H9 (cell line): ENCODE measurements around the gene NET1. TPM values are rescaled to one million over a fixed set of nuclear protein-coding genes. Genes with fewer than 3 reads are reported as not detected.

ENCODE experiments used
- DNase-seq: peaks from one replicate; pipeline ENCODE4 v3.0.0-alpha.2; 2017
- H2AFZ ChIP-seq: one replicate; pipeline ENCODE4 v1.6.1; 2013; ENCODE audit warnings: mild to moderate bottlenecking, low read length, control low read depth, moderate library complexity
- H2AK5ac ChIP-seq: 2 replicates; pipeline ENCODE4 v1.6.1; 2013; ENCODE audit warnings: low read length, control low read depth, mixed read lengths; ENCODE audit not compliant: insufficient read length
- H2BK120ac ChIP-seq: one replicate; pipeline ENCODE4 v1.6.1; 2013; ENCODE audit warnings: low read depth, mild to moderate bottlenecking, low read length, control low read depth, inconsistent platforms; ENCODE audit not compliant: poor library complexity, severe bottlenecking
- H2BK12ac ChIP-seq: 2 replicates; pipeline ENCODE4 v1.6.1; 2013; ENCODE audit warnings: low read length, control low read depth, mixed read lengths, low read depth; ENCODE audit not compliant: insufficient read length
- H2BK15ac ChIP-seq: 2 replicates; pipeline ENCODE4 v1.6.1; 2013; ENCODE audit warnings: low read depth, low read length, control low read depth
- H2BK20ac ChIP-seq: one replicate; pipeline ENCODE4 v1.6.1; 2013; ENCODE audit warnings: low read depth, mild to moderate bottlenecking, low read length, control low read depth, inconsistent platforms; ENCODE audit not compliant: poor library complexity, severe bottlenecking
- H2BK5ac ChIP-seq: 2 replicates; pipeline ENCODE4 v1.6.1; 2013; ENCODE audit warnings: low read length, control low read depth, mixed read lengths; ENCODE audit not compliant: insufficient read length
- H3K14ac ChIP-seq: 2 replicates; pipeline ENCODE4 v1.6.1; 2013; ENCODE audit warnings: low read length, control low read depth; ENCODE audit not compliant: insufficient read depth
- H3K18ac ChIP-seq: 2 replicates; pipeline ENCODE4 v1.6.1; 2013; ENCODE audit warnings: low read depth, mild to moderate bottlenecking, mixed read lengths, low read length, control low read depth; ENCODE audit not compliant: insufficient read length
- H3K23ac ChIP-seq: 2 replicates; pipeline ENCODE4 v1.6.1; 2013; ENCODE audit warnings: low read length, control low read depth, mixed read lengths, low read depth; ENCODE audit not compliant: insufficient read length
- H3K23me2 ChIP-seq: 2 replicates; pipeline ENCODE4 v1.6.1; 2013; ENCODE audit warnings: low read depth, mild to moderate bottlenecking, mixed read lengths, low read length, control low read depth; ENCODE audit not compliant: insufficient read length, poor library complexity, severe bottlenecking
- H3K27ac ChIP-seq: 2 replicates; pipeline ENCODE4 v1.5.1; 2013; ENCODE audit warnings: low read length, control low read depth, mixed read lengths, low read depth; ENCODE audit not compliant: insufficient read length
- H3K27me3 ChIP-seq: 2 replicates; pipeline ENCODE4 v1.6.1; 2013; ENCODE audit warnings: low read length, control low read depth, inconsistent platforms; ENCODE audit not compliant: insufficient read depth
- H3K4ac ChIP-seq: 2 replicates; pipeline ENCODE4 v1.6.1; 2013; ENCODE audit warnings: low read depth, mild to moderate bottlenecking, control low read depth, inconsistent platforms, low read length, moderate library complexity
- H3K4me1 ChIP-seq: 2 replicates; pipeline ENCODE4 v1.6.1; 2013; ENCODE audit warnings: low read length, control low read depth, inconsistent platforms; ENCODE audit not compliant: insufficient read depth
- H3K4me2 ChIP-seq: 2 replicates; pipeline ENCODE4 v1.6.1; 2013; ENCODE audit warnings: low read length, control low read depth, mixed read lengths; ENCODE audit not compliant: insufficient read length, insufficient read depth
- H3K56ac ChIP-seq: 2 replicates; pipeline ENCODE4 v1.6.1; 2013; ENCODE audit warnings: low read depth, mild to moderate bottlenecking, mixed read lengths, low read length, control low read depth; ENCODE audit not compliant: insufficient read length
- H3K79me1 ChIP-seq: 2 replicates; pipeline ENCODE4 v1.6.1; 2013; ENCODE audit warnings: low read depth, mild to moderate bottlenecking, moderate library complexity, low read length, control low read depth, inconsistent platforms; ENCODE audit not compliant: insufficient read depth, poor library complexity, severe bottlenecking
- H3K79me2 ChIP-seq: 2 replicates; pipeline ENCODE4 v1.6.1; 2013; ENCODE audit warnings: low read length, control low read depth, inconsistent platforms; ENCODE audit not compliant: insufficient read depth
- H3K9ac ChIP-seq: 2 replicates; pipeline ENCODE4 v1.6.1; 2013; ENCODE audit warnings: low read length, control low read depth, mixed read lengths; ENCODE audit not compliant: insufficient read length; ENCODE audit errors: extremely low read depth
- H3K9me3 ChIP-seq: one replicate; pipeline ENCODE4 v1.6.1; 2013; ENCODE audit warnings: low read depth, low read length, inconsistent platforms; ENCODE audit not compliant: control insufficient read depth
- H3T11ph ChIP-seq: one replicate; pipeline ENCODE4 v1.6.1; 2013; ENCODE audit warnings: mild to moderate bottlenecking, low read length, control low read depth, inconsistent platforms
- H4K20me1 ChIP-seq: one replicate; pipeline ENCODE4 v1.6.1; 2013; ENCODE audit not compliant: control insufficient read depth, insufficient read length, insufficient read depth
- H4K5ac ChIP-seq: 2 replicates; pipeline ENCODE4 v1.6.1; 2013; ENCODE audit warnings: low read depth, mild to moderate bottlenecking, mixed read lengths, low read length, control low read depth; ENCODE audit not compliant: insufficient read length
- H4K8ac ChIP-seq: replicated peaks from 2 replicates; pipeline ENCODE4 v1.6.1; 2013; ENCODE audit warnings: low read length, control low read depth, mixed read lengths, low read depth; ENCODE audit not compliant: insufficient read length
- H4K91ac ChIP-seq: 2 replicates; pipeline ENCODE4 v1.6.1; 2013; ENCODE audit warnings: low read depth, mild to moderate bottlenecking, moderate library complexity, mixed read lengths, low read length, control low read depth; ENCODE audit not compliant: insufficient read length
- H3K27ac Mint-ChIP-seq, 3 experiments: 2 replicates in 2 of 3; 3 replicates in 1 of 3; pipeline ENCODE4 v1.8.0; 2020 to 2021; ENCODE audit warnings: mixed read lengths in 3 of 3, mild to moderate bottlenecking in 1 of 3, moderate library complexity in 1 of 3
- H3K27me3 Mint-ChIP-seq: 2 replicates; pipeline ENCODE4 v1.8.0; 2021; ENCODE audit warnings: low read depth, mild to moderate bottlenecking, moderate library complexity, mixed read lengths
- H3K36me3 Mint-ChIP-seq, 3 experiments: 2 replicates in 2 of 3; 3 replicates in 1 of 3; pipeline ENCODE4 v1.8.0; 2020 to 2021; ENCODE audit warnings: low read depth in 3 of 3, mixed read lengths in 3 of 3; ENCODE audit not compliant: insufficient read depth in 1 of 3
- H3K4me1 Mint-ChIP-seq, 2 experiments: 2 replicates each; pipeline ENCODE4 v1.8.0; 2020; ENCODE audit warnings: mixed read lengths in 2 of 2
- H3K4me3 Mint-ChIP-seq, 2 experiments: 2 replicates in 1 of 2; 3 replicates in 1 of 2; pipeline ENCODE4 v1.8.0; 2020 to 2021; ENCODE audit warnings: mild to moderate bottlenecking in 2 of 2, mixed read lengths in 2 of 2, moderate library complexity in 1 of 2
- H3K9me3 Mint-ChIP-seq, 2 experiments: 2 replicates in 1 of 2; 3 replicates in 1 of 2; pipeline ENCODE4 v1.8.0; 2020; ENCODE audit warnings: mild to moderate bottlenecking in 2 of 2, mixed read lengths in 2 of 2, moderate library complexity in 1 of 2
- WGBS: extraction: QIAGEN DNeasy Blood & Tissue Kit; methylation state at CpG from one replicate; pipeline ENCODE4 v1.1.7; 2013; ENCODE audit warnings: missing lambda C conversion rate, low lambda C conversion rate, mixed read lengths; ENCODE audit not compliant: insufficient read length; ENCODE audit errors: extremely low coverage; 5-methylcytosine and 5-hydroxymethylcytosine counted together
- total RNA-seq: library from RNA; stranded (reverse); gene quantifications from 2 replicates; pipeline ENCODE4 v1.2.1, GENCODE V29; 2021
- TF ChIP-seq, protein P1 (sequence below): fragments of 200-600 bp; sonication (generic); conservative IDR thresholded peaks from 3 replicates; pipeline ENCODE4 v1.8.0; 2021; ENCODE audit warnings: antibody characterized with exemption, mild to moderate bottlenecking

NET1 gene
- total RNA-seq, 1 experiment from 2014 or later = 50.6 TPM

DNA sequence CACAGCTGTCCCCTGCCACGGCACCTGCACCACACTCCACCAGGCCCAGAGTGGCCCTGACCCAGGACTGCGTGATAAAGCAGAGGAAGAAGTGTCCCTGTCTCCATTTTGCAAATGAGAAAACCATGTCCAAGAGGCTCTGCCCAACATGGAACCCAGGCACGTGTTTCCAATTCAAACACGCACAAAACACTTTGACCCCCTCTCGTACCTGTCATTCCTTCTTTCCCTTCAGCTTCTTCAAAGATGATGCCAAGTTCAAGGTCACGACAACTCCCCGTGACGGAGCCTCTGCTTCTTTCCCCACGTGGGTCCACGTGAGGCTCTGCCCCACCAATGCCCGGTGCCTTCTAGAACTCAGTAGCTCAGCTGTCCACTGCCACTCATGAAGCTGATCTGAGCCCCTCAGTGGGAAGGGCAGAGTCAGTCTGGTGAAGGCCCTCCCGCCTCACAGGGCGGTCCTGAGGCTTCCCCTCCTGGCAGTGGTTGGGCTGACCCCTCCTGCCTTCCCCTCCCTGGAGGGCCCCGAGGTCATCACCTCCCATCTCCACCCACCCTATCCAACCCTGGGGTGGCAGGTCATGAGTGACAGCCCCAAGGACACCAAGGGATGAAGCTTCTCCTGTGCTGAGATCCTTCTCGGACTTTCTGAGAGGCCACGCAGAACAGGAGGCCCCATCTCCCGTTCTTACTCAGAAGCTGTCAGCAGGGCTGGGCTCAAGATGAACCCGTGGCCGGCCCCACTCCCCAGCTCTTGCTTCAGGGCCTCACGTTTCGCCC is 68.0 kb downstream of the NET1 start:
- H3K4ac ChIP-seq = no peak overlapping the region
- H3K14ac ChIP-seq = no peak overlapping the region; the same call in 1 of the 2 replicates
- H2BK20ac ChIP-seq = no peak overlapping the region
- no peak overlapping the region for H3K56ac ChIP-seq
- no peaks in the 10 kb centered on the region for H3K79me1 ChIP-seq
- no peaks in the 10 kb centered on the region for H3K9me3 ChIP-seq
- TF ChIP-seq, protein P1, sequence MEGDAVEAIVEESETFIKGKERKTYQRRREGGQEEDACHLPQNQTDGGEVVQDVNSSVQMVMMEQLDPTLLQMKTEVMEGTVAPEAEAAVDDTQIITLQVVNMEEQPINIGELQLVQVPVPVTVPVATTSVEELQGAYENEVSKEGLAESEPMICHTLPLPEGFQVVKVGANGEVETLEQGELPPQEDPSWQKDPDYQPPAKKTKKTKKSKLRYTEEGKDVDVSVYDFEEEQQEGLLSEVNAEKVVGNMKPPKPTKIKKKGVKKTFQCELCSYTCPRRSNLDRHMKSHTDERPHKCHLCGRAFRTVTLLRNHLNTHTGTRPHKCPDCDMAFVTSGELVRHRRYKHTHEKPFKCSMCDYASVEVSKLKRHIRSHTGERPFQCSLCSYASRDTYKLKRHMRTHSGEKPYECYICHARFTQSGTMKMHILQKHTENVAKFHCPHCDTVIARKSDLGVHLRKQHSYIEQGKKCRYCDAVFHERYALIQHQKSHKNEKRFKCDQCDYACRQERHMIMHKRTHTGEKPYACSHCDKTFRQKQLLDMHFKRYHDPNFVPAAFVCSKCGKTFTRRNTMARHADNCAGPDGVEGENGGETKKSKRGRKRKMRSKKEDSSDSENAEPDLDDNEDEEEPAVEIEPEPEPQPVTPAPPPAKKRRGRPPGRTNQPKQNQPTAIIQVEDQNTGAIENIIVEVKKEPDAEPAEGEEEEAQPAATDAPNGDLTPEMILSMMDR = no peak
- Mint-ChIP-seq H3K4me1 (peaks cover 6 to 13% of the 10 kb centered on the region in 2 experiments), H3K27me3 (peaks cover 3% of the 10 kb centered on the region), H3K9me3 (peaks cover 0 to 3% of the 10 kb centered on the region in 2 experiments; a peak in 2 of 5 replicates), H3K36me3 (no peaks in the 10 kb centered on the region), H3K4me3 (no peak overlapping the region), H3K27ac (peak overlapping the region in 1 of 3 experiments; percentile 87; a peak in 2 of 7 replicates)
- H4K20me1 ChIP-seq = no peaks in the 10 kb centered on the region
- no peak overlapping the region for H3K4me2 ChIP-seq
- no CpG with 5 or more reads among the region's 21 CpGs for WGBS
- no peak overlapping the region for H3T11ph ChIP-seq
- H4K8ac ChIP-seq = no peak overlapping the region
- no peak overlapping the region for H3K18ac ChIP-seq
- H2BK12ac ChIP-seq = no peak overlapping the region
- no peak overlapping the region for H2AFZ ChIP-seq
- H3K9ac ChIP-seq = no peak overlapping the region
- H4K91ac ChIP-seq = no peak overlapping the region
- no peak overlapping the region for H2BK120ac ChIP-seq
- H3K27ac ChIP-seq = no peak overlapping the region
- H3K4me1 ChIP-seq = peaks cover 10% of the 10 kb centered on the region; the same call in 1 of the 2 replicates
- H2BK5ac ChIP-seq = no peak overlapping the region
- H2BK15ac ChIP-seq = no peak overlapping the region
- DNase-seq = no peak
- H3K23me2 ChIP-seq = no peaks in the 10 kb centered on the region
- H3K23ac ChIP-seq = no peak overlapping the region
- H2AK5ac ChIP-seq = no peak overlapping the region
- H3K79me2 ChIP-seq = no peaks in the 10 kb centered on the region
- no peaks in the 10 kb centered on the region for H3K27me3 ChIP-seq
- H4K5ac ChIP-seq = no peak overlapping the region
